Stimulated activated effector memory CD8-positive, alpha-beta T cell treated with anti-CD3 and anti-CD28 coated beads, Interleukin-12 subunit alpha, Interleukin-12 subunit beta, amount 100 ng/mL, for 72 hours (primary cell): ENCODE results near the gene MOCS1.
A peak's percentile ranks its signal among the peaks of the same experiment; 100 is the strongest.

ENCODE experiments used
- ATAC-seq: fragments of 150-1000 bp; cut with Tn5 transposase; 2 replicates; pipeline ENCODE4 v1.10.0; 2021
- DNase-seq, 2 donors: peaks; one replicate each; pipeline ENCODE4 v3.0.0; 2021 to 2022; ENCODE audit warnings: low spot score in 2 of 2
- H3K27ac Mint-ChIP-seq: one replicate; pipeline ENCODE4 v1.8.0; 2022; ENCODE audit warnings: mild to moderate bottlenecking, mixed read lengths
- H3K36me3 Mint-ChIP-seq: one replicate; pipeline ENCODE4 v1.8.0; 2022; ENCODE audit warnings: mild to moderate bottlenecking, mixed read lengths
- H3K4me1 Mint-ChIP-seq: one replicate; pipeline ENCODE4 v1.8.0; 2022; ENCODE audit warnings: mixed read lengths
- H3K4me3 Mint-ChIP-seq: one replicate; pipeline ENCODE4 v1.8.0; 2022; ENCODE audit warnings: mild to moderate bottlenecking, mixed read lengths
- H3K9me3 Mint-ChIP-seq: one replicate; pipeline ENCODE4 v1.8.0; 2022; ENCODE audit warnings: mixed read lengths

The MOCS1 gene

DNA sequence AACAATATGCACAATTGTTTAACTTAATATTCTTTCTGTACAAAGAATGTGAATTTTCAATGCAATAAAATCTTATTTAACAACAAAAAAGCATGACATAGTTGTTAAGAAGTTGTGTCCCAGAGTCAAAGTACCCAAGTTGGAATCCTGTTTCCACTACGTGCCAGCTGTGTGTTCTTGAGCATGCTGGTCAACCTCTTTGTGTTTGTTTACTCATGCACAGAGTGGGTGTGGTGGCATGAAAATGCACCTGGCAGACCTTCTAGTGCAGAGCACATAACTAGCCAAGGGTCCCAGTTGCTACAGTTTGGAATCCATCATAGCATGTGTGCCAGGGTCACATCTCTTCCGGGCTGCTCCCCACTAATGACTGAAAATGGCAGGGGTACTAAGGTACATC lies 24.7 kb upstream of the MOCS1 start:
- ATAC-seq (no peak), DNase-seq (no peak)
- Mint-ChIP-seq H3K36me3 (no peaks in the 10 kb centered on the region), H3K9me3 (peaks cover 4% of the 10 kb centered on the region), H3K4me3 (no peak overlapping the region), H3K27ac (no peak overlapping the region), H3K4me1 (no peaks in the 10 kb centered on the region)

- H3K27ac Mint-ChIP-seq, result no peak overlapping the region
- DNase-seq (no peak), ATAC-seq (no peak)
- no peaks in the 10 kb centered on the region for H3K4me1 Mint-ChIP-seq
- H3K9me3 Mint-ChIP-seq, result peaks cover 4% of the 10 kb centered on the region
- H3K4me3 Mint-ChIP-seq, result no peak overlapping the region
- H3K36me3 Mint-ChIP-seq, result no peaks in the 10 kb centered on the region
These were observed 22.7 kb upstream of the MOCS1 start for GRCh38 chr6:39956936-39957335.

DNA sequence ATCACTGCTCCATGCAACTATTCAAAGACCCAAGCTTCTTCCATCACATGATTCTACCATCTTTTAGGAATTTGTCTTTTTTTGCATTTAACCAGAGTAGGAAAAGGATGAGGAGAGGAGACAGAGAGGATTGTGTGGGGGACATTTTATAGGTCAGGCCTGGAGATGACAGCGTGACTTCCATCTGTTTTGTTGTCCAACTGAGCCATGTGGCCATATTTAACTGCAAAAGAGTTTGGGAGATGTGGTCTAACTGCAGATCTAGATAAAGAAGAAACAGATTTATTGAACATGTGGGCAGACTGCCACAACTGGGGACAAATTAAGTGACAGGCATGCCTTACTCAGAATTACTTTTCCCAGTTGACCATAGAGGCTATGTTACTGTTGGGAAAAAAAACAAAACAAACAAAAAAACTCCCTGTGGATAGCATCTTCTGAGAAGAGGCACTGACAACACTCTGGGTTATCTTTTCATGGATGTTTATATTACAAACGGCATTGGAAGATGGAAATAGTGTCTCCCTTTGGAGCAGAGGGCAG lies 18.9 kb upstream of the MOCS1 start:
- no peaks in the 10 kb centered on the region for H3K36me3 Mint-ChIP-seq
- ATAC-seq (no peak), DNase-seq (peak in 1 of 2 donors; percentile 7)
- H3K4me1 Mint-ChIP-seq, result no peaks in the 10 kb centered on the region
- no peak overlapping the region for H3K27ac Mint-ChIP-seq
- H3K9me3 Mint-ChIP-seq, result peaks cover 4% of the 10 kb centered on the region
- H3K4me3 Mint-ChIP-seq, result no peak overlapping the region

GRCh38 chr6:39952167-39952566 lies 17.9 kb upstream of the MOCS1 start:
- peaks cover 3% of the 10 kb centered on the region for H3K9me3 Mint-ChIP-seq
- H3K27ac Mint-ChIP-seq, result no peak overlapping the region

GRCh38 chr6:39951716-39952115 lies 17.5 kb upstream of the MOCS1 start:
- Mint-ChIP-seq H3K4me1 (no peaks in the 10 kb centered on the region), H3K9me3 (no peaks in the 10 kb centered on the region), H3K36me3 (no peaks in the 10 kb centered on the region), H3K4me3 (no peak overlapping the region), H3K27ac (no peak overlapping the region)
- ATAC-seq (no peak), DNase-seq (no peak)

More at GRCh38 chr6:39952167-39952566, 17.9 kb upstream of the MOCS1 start:
- Mint-ChIP-seq H3K36me3 (no peaks in the 10 kb centered on the region), H3K4me1 (no peaks in the 10 kb centered on the region), H3K4me3 (no peak overlapping the region)
- DNase-seq, result no peak
- no peak for ATAC-seq

DNA sequence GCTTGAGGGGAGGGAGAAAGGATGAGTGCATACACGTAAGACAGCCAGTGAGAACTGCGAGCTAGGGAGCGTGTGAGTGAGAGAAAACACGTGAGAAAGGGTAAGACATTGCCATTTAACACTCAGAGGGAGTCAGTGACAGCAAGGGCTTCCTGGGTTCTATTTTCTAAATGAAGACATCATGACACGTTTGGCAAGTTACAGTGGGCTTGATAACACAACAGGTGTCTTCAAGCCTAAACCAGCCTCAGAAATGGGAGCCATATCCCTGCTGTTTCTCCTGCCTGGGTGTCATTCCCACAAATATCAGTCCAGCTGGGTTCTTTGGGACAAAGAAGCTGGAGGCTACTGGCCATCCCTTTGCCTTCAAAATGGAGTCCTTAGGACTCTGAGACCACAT lies 16.9 kb upstream of the MOCS1 start:
- ATAC-seq (no peak), DNase-seq (no peak)
- no peaks in the 10 kb centered on the region for H3K9me3 Mint-ChIP-seq
- H3K4me3 Mint-ChIP-seq, result no peak overlapping the region
- no peaks in the 10 kb centered on the region for H3K36me3 Mint-ChIP-seq
- H3K27ac Mint-ChIP-seq, result no peak overlapping the region
- H3K4me1 Mint-ChIP-seq, result no peaks in the 10 kb centered on the region

- no peaks in the 10 kb centered on the region for H3K36me3 Mint-ChIP-seq
- DNase-seq (no peak), ATAC-seq (no peak)
- H3K27ac Mint-ChIP-seq, result no peak overlapping the region
- H3K9me3 Mint-ChIP-seq, result no peaks in the 10 kb centered on the region
- no peaks in the 10 kb centered on the region for H3K4me1 Mint-ChIP-seq
- no peak overlapping the region for H3K4me3 Mint-ChIP-seq
These were observed 16.0 kb upstream of the MOCS1 start for GRCh38 chr6:39950125-39950720.

DNA sequence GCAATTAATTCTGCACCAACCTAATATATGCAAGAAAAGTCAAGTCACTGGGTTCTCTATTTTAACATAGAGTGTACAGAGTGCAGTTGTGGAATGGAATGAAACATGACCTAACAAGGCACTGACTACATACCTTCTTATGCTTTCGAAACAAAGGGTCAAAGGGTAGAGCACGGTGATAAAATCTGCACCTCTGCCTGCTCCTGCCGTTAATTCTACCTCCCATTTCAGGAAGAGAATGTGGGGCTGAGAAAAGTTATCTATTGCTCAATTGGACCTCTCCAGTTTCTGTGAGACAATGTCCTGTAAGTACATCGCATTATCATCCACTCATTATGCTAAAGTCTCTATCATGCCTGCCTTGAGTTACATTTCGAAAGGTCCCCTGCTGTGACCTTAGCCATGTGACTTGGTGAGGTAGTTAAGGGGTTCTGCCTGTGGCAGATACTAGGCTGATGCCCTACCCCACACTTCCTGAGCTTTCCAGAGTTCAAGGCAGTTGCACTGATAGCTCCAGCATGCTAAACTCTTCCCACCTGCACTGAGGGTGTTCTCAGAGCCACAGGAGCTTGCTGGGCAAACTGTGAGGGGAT lies 14.0 kb upstream of the MOCS1 start:
- Mint-ChIP-seq H3K4me3 (no peak overlapping the region), H3K9me3 (no peaks in the 10 kb centered on the region), H3K27ac (no peak overlapping the region), H3K4me1 (no peaks in the 10 kb centered on the region), H3K36me3 (no peaks in the 10 kb centered on the region)
- no peak for DNase-seq
- no peak for ATAC-seq

GRCh38 chr6:39947611-39948068 lies 13.4 kb upstream of the MOCS1 start:
- Mint-ChIP-seq H3K9me3 (no peaks in the 10 kb centered on the region), H3K4me3 (no peak overlapping the region), H3K36me3 (no peaks in the 10 kb centered on the region), H3K27ac (no peak overlapping the region), H3K4me1 (no peaks in the 10 kb centered on the region)
- no peak for DNase-seq
- ATAC-seq, result no peak

- DNase-seq (peak in 1 of 2 donors; percentile 10), ATAC-seq (peak; percentile 31)
- Mint-ChIP-seq H3K4me3 (no peak overlapping the region), H3K4me1 (no peaks in the 10 kb centered on the region), H3K9me3 (no peaks in the 10 kb centered on the region), H3K36me3 (no peaks in the 10 kb centered on the region), H3K27ac (no peak overlapping the region)
These were observed 11.4 kb upstream of the MOCS1 start for GRCh38 chr6:39945626-39946025.

DNA sequence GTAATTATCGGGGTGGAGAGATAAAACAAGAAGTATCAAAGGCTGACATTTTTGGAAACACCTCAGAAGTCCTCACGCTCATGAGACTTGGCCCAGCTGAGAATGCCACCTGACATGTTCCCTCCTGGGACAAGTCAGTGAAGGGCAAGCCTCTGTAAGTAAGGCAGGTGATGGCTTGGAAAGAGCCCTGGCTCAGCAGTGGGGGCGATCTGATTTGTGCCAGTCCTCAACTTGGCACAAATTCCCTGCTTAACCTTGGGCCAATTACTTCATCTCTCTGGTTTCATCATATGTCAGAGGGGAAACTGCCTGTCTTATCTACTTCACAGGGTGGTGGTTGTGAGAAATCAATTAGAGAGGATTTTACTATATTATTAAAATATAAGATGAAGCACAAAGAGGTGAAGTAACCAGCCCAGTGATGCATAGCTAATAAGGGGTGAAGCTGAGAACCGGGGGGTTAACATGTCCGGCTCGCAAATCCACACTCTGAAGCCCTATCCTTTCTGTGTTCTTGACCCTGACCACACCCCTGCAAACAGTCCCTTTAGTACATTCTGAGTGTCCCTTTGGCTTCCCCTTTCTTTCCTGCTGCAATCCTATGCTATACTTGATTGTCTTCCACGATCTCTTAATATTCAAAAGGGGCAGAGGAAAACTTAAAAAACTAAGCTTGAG lies 8.8 kb upstream of the MOCS1 start:
- DNase-seq (no peak), ATAC-seq (no peak)
- Mint-ChIP-seq H3K4me3 (no peak overlapping the region), H3K4me1 (no peaks in the 10 kb centered on the region), H3K36me3 (no peaks in the 10 kb centered on the region), H3K27ac (no peak overlapping the region), H3K9me3 (no peaks in the 10 kb centered on the region)

- H3K27ac Mint-ChIP-seq, result no peak overlapping the region
- no peak for DNase-seq
- no peaks in the 10 kb centered on the region for H3K4me1 Mint-ChIP-seq
- H3K36me3 Mint-ChIP-seq, result no peaks in the 10 kb centered on the region
- no peaks in the 10 kb centered on the region for H3K9me3 Mint-ChIP-seq
- ATAC-seq, result no peak
- H3K4me3 Mint-ChIP-seq, result no peak overlapping the region
These were observed 7.6 kb upstream of the MOCS1 start for GRCh38 chr6:39941820-39942219.

DNA sequence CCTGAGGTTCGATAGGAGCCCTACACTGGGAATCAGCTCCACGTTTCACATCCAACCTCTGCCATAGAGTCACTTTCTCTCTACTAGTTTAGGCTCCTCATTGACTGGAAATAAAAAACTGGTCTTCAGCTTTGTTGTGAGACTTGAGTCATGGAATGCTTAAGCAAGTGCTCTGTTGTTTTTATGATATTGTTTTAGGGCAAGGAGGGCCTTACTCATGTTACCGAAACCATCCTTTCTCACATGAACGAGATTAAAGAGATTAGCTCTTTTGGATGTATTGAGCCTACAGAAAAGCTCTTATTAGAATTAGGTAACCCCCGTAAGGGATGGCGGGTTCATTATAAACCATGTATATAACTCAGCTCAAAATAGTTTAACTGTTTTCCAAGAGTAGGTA lies 6.9 kb upstream of the MOCS1 start:
- ATAC-seq (no peak), DNase-seq (no peak)
- Mint-ChIP-seq H3K27ac (no peak overlapping the region), H3K4me1 (no peaks in the 10 kb centered on the region), H3K36me3 (no peaks in the 10 kb centered on the region), H3K4me3 (no peak overlapping the region), H3K9me3 (no peaks in the 10 kb centered on the region)

- Mint-ChIP-seq H3K36me3 (no peaks in the 10 kb centered on the region), H3K4me3 (no peak overlapping the region), H3K27ac (no peak overlapping the region), H3K9me3 (no peaks in the 10 kb centered on the region), H3K4me1 (no peaks in the 10 kb centered on the region)
- no peak for ATAC-seq
- no peak for DNase-seq
These were observed 4.8 kb upstream of the MOCS1 start for GRCh38 chr6:39938773-39939654.

DNA sequence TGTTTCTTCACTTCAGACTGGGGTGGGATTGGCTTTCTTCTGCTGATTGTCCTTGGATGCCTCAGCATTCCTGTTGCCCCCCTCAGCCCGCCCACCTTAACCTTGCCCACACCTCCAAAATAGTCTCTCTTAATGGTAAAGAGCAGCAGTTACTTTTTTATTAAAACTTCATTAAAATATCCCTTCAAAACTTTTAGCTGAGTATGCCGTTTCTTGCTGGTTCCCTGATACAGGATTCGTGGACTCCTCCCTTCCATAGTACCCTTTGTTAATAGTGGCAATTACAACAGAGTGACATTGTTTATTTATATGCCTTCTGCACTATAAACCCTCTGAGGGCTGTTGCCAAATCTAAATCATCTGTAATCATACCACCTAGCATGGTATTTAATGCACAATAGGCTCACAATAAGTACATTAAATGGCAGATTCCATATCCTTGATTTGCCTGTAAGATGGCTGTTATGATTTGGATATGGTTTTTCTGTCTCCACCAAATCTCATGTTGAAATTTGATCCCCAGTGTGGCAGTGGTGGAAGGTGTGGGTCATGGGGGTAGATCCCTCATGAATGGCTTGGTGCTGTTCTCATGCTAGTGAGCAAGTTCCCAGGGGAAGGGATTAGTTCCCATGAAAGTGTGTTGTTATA lies 3.5 kb upstream of the MOCS1 start:
- H3K4me3 Mint-ChIP-seq, result no peak overlapping the region
- peaks cover 6% of the 10 kb centered on the region for H3K4me1 Mint-ChIP-seq
- no peaks in the 10 kb centered on the region for H3K9me3 Mint-ChIP-seq
- DNase-seq (no peak), ATAC-seq (no peak)
- no peak overlapping the region for H3K27ac Mint-ChIP-seq
- H3K36me3 Mint-ChIP-seq, result no peaks in the 10 kb centered on the region
